Adrenal gland (tissue), 5 donors: ENCODE results near the gene CDKN3.

Source experiments
- CTCF ChIP-seq, 6 experiments: fragments of 450-650 bp in 4 of 6; fragments of 200-600 bp in 2 of 6; sonication (generic) in 1 of 6; IDR thresholded peaks; 1 replicate in 5 of 6; 2 replicates in 1 of 6; pipeline versions ENCODE4 v1.5.1 to v1.8.0; 2016 to 2021; ENCODE audit warnings: antibody characterized with exemption in 6 of 6, mild to moderate bottlenecking in 2 of 6, moderate library complexity in 1 of 6
- POLR2A ChIP-seq, 2 donors: fragments of 450-650 bp; IDR thresholded peaks; one replicate each; pipeline ENCODE4 v1.6.1; 2017; ENCODE audit warnings: antibody characterized with exemption in 2 of 2, mild to moderate bottlenecking in 2 of 2, moderate library complexity in 1 of 2
- donor health status: DM: no; HTN: no; CAD: no.

- TF ChIP-seq CTCF (IDR thresholded peaks at IDR 0.05): no peak
- TF ChIP-seq POLR2A (IDR thresholded peaks at IDR 0.05): no peak
Observed at GRCh38 chr14:54385556-54385955, 11.3 kb upstream of the CDKN3 start.
